ENCODE data around the gene MET.

DNA sequence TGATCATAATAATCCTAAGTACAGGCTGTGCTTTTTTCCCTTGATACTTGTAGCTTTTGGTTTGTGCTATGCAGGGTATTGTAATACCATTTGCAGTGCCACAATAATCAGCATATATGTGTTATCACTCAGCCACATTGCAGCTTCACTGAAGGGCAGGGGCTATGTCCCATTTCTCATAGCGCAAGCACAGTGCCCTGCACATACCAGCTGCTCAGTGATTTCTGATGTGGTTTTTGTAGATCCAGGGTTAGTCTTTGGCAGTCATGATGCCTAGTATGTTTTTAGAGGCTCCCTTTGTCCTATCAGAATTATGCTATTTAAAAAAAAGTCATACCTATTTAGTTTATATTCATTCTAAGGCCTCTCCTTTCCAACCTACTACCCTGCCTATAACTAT is 25.8 kb downstream of the MET start:
- TF ChIP-seq CTCF (IDR thresholded peaks at IDR 0.05) (no peak), POLR2A (IDR thresholded peaks at IDR 0.05) (no peak)
